AG04450 (cell line): Measurements from ENCODE around the gene CGB3. TPM values are rescaled to one million over a fixed set of nuclear protein-coding genes. Genes with fewer than 3 reads are reported as not detected.

Experiments
- CTCF ChIA-PET: fragments of 300-600, 350-600 bp; formaldehyde crosslinking; extraction: SDS; loops from one replicate; lab custom pipeline; 2022; ENCODE audit warnings: antibody characterized with exemption, inconsistent platforms; lab: Charles Lee
- POLR2A ChIA-PET: fragments of 350-600 bp; formaldehyde crosslinking; extraction: SDS; loops from one replicate; lab custom pipeline; 2021; ENCODE audit warnings: antibody characterized with exemption, inconsistent platforms; lab: Yijun Ruan, JAX
- DNase-seq: peaks from one replicate; pipeline ENCODE4 v3.0.0-alpha.2; 2011; ENCODE audit warnings: low read depth, low spot score
- H3K27ac ChIP-seq: one replicate; pipeline ENCODE4 v1.5.1; 2012; ENCODE audit warnings: low read depth, low read length, control low read depth
- H3K27me3 ChIP-seq: one replicate; pipeline ENCODE4 v1.6.0; 2012; ENCODE audit warnings: low read length; ENCODE audit not compliant: control insufficient read depth, insufficient read depth
- H3K4me3 ChIP-seq: 2 replicates; pipeline ENCODE4 v1.5.1; 2011; ENCODE audit warnings: mild to moderate bottlenecking, low read depth, low read length, control low read depth
- H3K9me3 ChIP-seq: 2 replicates; pipeline ENCODE4 v1.5.1; 2012; ENCODE audit warnings: low read length; ENCODE audit not compliant: control insufficient read depth, insufficient read depth
- polyA plus RNA-seq: library from polyadenylated mRNA; depleted of rRNA; stranded (reverse); fragments of >200 nt; gene quantifications from 2 replicates; pipeline ENCODE4 v1.2.3, GENCODE V29; 2011
- TF ChIP-seq, protein P1 (sequence below): IDR thresholded peaks from 2 replicates; pipeline ENCODE4 v1.5.1; 2011; ENCODE audit warnings: low read depth, low read length, control low read depth, inconsistent platforms

CGB3 gene
- polyA plus RNA-seq, 1 experiment, result not detected

DNA sequence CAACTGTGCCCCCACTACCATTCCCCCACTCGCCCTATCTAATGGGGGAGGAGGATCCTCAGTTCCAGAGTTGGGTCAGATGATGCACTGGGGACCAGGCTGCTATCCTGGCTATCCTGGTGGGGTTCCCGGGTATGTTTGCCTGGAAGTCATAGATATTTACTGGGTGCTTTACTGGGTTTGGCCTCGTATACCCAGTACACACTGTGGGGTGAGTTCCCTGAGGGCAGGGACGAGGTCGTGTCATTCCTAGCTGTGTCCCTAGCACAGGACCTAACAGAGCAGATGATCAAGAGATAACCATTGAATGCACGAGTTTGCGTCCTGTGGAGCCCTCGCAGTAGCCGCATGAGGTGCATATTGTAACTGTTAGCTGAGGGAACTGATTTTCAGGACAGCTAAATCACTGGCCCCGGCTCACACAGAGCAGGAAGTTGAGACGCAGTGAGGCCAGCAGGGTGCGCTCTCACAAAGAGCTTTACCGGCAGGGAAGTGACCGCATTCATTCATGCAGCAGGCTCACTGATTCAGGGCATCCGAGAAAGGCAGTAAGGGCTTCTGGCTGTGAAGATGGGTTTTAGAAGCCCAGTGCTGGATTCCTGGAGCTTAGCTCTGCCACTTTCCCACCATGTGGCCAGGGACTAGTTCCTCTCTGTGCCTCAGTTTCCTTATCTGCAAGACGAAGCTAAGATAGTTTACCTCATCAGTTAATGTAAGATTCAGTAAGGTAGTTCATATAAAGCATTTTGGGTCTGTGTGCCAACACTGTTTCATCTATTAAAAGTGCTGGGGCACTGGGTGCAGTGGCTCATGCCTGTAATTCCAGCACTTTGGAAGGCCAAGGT lies 24.4 kb downstream of the CGB3 start:
- peak; percentile 43 for DNase-seq
- H3K4me3 ChIP-seq, result no peak overlapping the region
- TF ChIP-seq, protein P1, sequence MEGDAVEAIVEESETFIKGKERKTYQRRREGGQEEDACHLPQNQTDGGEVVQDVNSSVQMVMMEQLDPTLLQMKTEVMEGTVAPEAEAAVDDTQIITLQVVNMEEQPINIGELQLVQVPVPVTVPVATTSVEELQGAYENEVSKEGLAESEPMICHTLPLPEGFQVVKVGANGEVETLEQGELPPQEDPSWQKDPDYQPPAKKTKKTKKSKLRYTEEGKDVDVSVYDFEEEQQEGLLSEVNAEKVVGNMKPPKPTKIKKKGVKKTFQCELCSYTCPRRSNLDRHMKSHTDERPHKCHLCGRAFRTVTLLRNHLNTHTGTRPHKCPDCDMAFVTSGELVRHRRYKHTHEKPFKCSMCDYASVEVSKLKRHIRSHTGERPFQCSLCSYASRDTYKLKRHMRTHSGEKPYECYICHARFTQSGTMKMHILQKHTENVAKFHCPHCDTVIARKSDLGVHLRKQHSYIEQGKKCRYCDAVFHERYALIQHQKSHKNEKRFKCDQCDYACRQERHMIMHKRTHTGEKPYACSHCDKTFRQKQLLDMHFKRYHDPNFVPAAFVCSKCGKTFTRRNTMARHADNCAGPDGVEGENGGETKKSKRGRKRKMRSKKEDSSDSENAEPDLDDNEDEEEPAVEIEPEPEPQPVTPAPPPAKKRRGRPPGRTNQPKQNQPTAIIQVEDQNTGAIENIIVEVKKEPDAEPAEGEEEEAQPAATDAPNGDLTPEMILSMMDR, result peak; percentile 85
- no peaks in the 10 kb centered on the region for H3K27me3 ChIP-seq
- CTCF ChIA-PET, result interaction anchor here (0.6 to 3.5 kb wide), 27 partner anchors 9 to 538 kb away, joined by 3 to 30 read pairs (median 4); partner anchors contain the start of gene CGB7
- H3K9me3 ChIP-seq, result no peaks in the 10 kb centered on the region
- no peak overlapping the region for H3K27ac ChIP-seq
- POLR2A ChIA-PET, result interaction anchor here (0.6 kb wide), 2 partner anchors 18 to 128 kb away, joined by 3 read pairs; partner anchors contain the start of gene PPP1R15A

DNA sequence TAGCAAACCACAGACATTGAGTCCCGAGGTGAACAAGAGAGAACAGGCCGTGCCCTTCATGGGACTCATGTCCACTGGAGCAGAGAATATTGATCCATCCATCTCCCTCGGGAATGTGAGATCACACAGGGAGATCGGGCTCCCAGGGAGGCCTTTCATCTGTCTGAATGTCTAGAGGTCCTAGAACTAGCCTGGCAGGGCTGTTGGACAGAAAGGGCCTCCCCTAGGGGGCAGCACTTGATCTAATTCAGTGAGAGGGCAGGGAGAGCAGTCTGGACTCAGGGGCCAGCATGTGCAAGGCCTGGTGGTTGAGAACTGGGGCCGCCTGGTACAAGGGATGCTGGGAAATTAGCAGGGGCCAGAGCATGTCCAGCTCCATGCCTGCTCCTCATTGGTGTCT lies 26.2 kb downstream of the CGB3 start:
- no peak for DNase-seq
- POLR2A ChIA-PET, result interaction anchor here (0.7 to 0.8 kb wide), 2 partner anchors 84 to 126 kb away, joined by 3 to 4 read pairs; partner anchors contain the start of gene PPP1R15A
- Histone ChIP-seq H3K27me3 (no peaks in the 10 kb centered on the region), H3K9me3 (no peaks in the 10 kb centered on the region), H3K27ac (no peak overlapping the region), H3K4me3 (no peak overlapping the region)
- TF ChIP-seq, protein P1, result peak; percentile 55
- CTCF ChIA-PET, result interaction anchor here (0.7 to 3.5 kb wide), 12 partner anchors 10 to 210 kb away, joined by 3 to 28 read pairs (median 4); a partner anchor contains a TSS

DNA sequence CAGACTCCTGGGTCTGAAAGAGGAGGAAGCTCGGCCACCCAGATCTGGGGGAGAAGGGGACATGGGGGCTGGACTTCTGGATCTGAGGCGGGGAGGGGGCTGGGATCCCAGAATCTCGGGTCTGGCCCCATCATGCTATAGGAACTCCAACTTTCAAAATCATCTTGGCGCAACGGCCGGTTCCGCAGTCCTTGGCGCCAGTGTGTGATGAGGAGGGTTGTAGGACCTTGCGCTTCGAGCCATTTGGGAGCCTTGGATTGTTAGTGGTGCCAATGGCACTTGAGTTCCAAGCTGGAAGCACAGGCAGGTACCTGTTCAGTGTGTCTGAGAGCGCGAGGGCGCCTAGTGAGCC lies 30.1 kb downstream of the CGB3 start:
- TF ChIP-seq, protein P1, result no peak
- ChIA-PET POLR2A (interaction anchor here (0.7 to 3.0 kb wide), 9 partner anchors 15 to 375 kb away, joined by 3 to 22 read pairs (median 4); partner anchors contain the start of genes FTL, PPP1R15A, RPL18 and SPHK2), CTCF (interaction anchor here (0.6 to 3.0 kb wide), 25 partner anchors 8 to 268 kb away, joined by 3 to 61 read pairs (median 7); partner anchors contain the start of genes CGB7 and LHB)
- DNase-seq, result no peak
- Histone ChIP-seq H3K4me3 (peak overlapping the region; percentile 95), H3K27me3 (no peaks in the 10 kb centered on the region), H3K9me3 (no peaks in the 10 kb centered on the region), H3K27ac (peak overlapping the region; percentile 34)

DNA sequence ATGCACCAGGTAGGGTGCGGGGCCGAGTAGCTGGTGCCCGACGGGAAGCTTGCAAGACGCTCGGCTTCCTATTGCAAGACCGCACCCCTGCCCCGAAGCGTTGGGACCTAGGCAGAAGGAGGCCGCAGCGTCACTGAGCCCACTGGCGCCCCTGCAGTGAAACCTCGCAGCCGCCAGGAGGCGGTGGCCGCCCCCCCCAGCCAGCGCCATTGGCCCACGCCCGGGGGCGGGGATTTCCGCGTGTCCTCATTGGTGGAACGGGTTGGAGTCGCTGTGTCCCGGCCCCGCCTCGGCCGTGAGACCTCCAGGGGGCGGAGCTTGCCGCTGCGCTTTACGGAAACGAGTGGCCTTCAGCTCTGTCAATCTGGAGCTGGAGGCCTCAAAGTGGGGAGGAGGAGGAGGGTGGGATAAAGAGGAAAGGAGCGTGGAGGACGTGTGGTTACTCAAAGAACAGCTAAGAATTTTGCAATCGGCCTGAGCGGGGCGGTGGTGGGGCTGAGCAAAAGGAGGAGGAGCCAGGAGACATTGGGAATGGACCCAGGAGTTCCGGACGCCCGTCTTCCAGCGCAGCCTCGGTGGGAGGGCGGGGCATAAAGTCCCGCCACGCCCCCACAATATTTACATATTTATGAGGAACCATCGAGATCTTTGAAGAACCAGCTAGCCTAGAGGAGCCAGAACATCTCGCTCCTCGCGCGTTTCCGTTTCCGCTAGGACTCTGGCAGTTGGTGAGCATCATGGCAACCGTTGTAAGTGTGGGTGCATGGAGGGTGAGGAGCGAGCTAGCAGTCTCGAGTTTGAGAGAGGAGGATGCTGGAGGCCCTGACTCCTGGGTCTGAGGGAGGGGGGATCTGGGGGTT lies 30.7 kb downstream of the CGB3 start, which contains the start of the genes GYS1 and RUVBL2:
Gene GYS1, minus strand, starts transcription at position 135 of the 860 bp plus-strand sequence. CDS start 197 bp downstream, outside the sequence.
Gene RUVBL2, plus strand, starts transcription at position 713 of the 860 bp plus-strand sequence. Its CDS starts 25 bp downstream, at position 738.
- H3K4me3 ChIP-seq, result peak within 1 kb of the TSS; percentile 96
- TF ChIP-seq, protein P1, result peak; percentile 88
- ChIA-PET POLR2A (interaction anchor here (0.6 to 3.0 kb wide), 18 partner anchors 8 to 375 kb away, joined by 3 to 22 read pairs (median 4); partner anchors contain the start of genes CGB7, FTL, LIN7B and PPP1R15A), CTCF (interaction anchor here (0.5 to 3.0 kb wide), 45 partner anchors 8 to 415 kb away, joined by 3 to 61 read pairs (median 4); partner anchors contain the start of genes BCAT2, CGB7 and LHB)
- no peaks in the 10 kb centered on the region for H3K9me3 ChIP-seq
- DNase-seq, result peak; percentile 99
- H3K27ac ChIP-seq, result peak within 1 kb of the TSS; percentile 68
- H3K27me3 ChIP-seq, result no peaks in the 10 kb centered on the region
